Nephron progenitor cell (in vitro differentiated cells): Measurements from ENCODE around the gene HMCN1.

ENCODE experiments used
- DNase-seq: peaks from one replicate; pipeline ENCODE4 v3.0.0; 2021
- H3K27ac Mint-ChIP-seq: 2 replicates; pipeline ENCODE4 v1.8.0; 2021; ENCODE audit warnings: mild to moderate bottlenecking, moderate library complexity, mixed read lengths
- H3K27me3 Mint-ChIP-seq: 2 replicates; pipeline ENCODE4 v1.8.0; 2021; ENCODE audit warnings: mild to moderate bottlenecking, low read depth, mixed read lengths; ENCODE audit not compliant: poor library complexity
- H3K36me3 Mint-ChIP-seq: 2 replicates; pipeline ENCODE4 v1.8.0; 2021; ENCODE audit warnings: low read depth, mixed read lengths
- H3K4me1 Mint-ChIP-seq: 2 replicates; pipeline ENCODE4 v1.8.0; 2021; ENCODE audit warnings: mixed read lengths
- H3K4me3 Mint-ChIP-seq: 2 replicates; pipeline ENCODE4 v1.8.0; 2021; ENCODE audit warnings: mild to moderate bottlenecking, moderate library complexity, mixed read lengths
- H3K9me3 Mint-ChIP-seq: 2 replicates; pipeline ENCODE4 v1.8.0; 2021; ENCODE audit warnings: mild to moderate bottlenecking, moderate library complexity, mixed read lengths
- CTCF ChIP-seq: fragments of 200-600 bp; sonication (generic); IDR thresholded peaks from 2 replicates; pipeline ENCODE4 v1.5.0; 2021; ENCODE audit warnings: antibody characterized with exemption

Gene HMCN1

GRCh38 chr1:185732951-185733350, 1.2 kb upstream of the HMCN1 start:
- Mint-ChIP-seq H3K27me3 (peaks cover 4% of the 10 kb centered on the region), H3K27ac (peak overlapping the region; percentile 98), H3K36me3 (peaks cover 29% of the 10 kb centered on the region), H3K4me3 (peak overlapping the region; percentile 94), H3K9me3 (peaks cover 32% of the 10 kb centered on the region), H3K4me1 (peaks cover 49% of the 10 kb centered on the region)
- no peak for TF ChIP-seq CTCF
- peak; percentile 35 for DNase-seq

- Mint-ChIP-seq H3K27me3 (no peaks in the 10 kb centered on the region), H3K4me1 (peaks cover 49% of the 10 kb centered on the region), H3K4me3 (peak overlapping the region; percentile 94), H3K9me3 (peaks cover 40% of the 10 kb centered on the region), H3K36me3 (peaks cover 45% of the 10 kb centered on the region), H3K27ac (peak overlapping the region; percentile 98)
- no peak for DNase-seq
- no peak for TF ChIP-seq CTCF
Observed at GRCh38 chr1:185734929-185735700, 924 bp downstream of the HMCN1 start.

DNA sequence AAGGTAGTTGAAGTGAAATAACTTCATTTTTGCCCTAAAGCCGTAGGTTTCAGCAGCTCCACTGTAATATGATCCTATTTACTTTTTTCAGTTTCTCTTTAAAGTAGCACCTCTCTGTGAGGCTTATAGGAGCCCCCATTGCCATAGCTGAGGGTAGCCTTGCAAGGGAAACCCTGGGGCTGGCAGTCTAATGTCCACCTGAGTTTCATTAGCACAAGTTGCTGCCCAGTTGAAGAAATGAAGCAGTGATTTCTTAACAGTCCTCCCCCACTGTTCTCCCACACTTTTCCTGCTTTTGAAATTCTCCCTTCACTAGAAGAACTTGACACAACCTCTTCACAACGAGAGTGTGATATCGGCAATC, 1.5 kb downstream of the HMCN1 start:
- DNase-seq, result peak; percentile 4
- H3K27ac Mint-ChIP-seq, result peak overlapping the region; percentile 98
- H3K4me1 Mint-ChIP-seq, result peaks cover 49% of the 10 kb centered on the region
- peaks cover 38% of the 10 kb centered on the region for H3K9me3 Mint-ChIP-seq
- TF ChIP-seq CTCF, result no peak
- no peaks in the 10 kb centered on the region for H3K27me3 Mint-ChIP-seq
- H3K36me3 Mint-ChIP-seq, result peaks cover 43% of the 10 kb centered on the region
- H3K4me3 Mint-ChIP-seq, result peak overlapping the region; percentile 94

DNA sequence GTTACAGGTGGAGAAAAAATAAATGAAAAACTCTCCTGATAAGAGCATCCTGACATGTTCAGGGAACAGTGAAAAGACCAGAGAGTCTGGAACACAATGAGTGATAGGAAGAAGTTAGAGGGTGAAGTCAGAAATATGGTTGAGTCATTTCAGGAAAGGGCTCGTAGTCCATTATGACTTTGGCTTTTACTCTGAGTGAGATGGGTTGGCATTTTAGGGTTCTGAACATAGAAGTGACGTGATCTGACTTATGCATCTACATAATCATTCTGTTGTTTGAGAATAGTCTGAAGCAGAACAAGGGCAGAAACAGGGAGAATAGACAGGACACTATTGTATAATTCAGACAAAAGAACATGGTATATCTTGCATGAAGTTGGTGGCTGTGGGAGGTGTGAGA, 5.8 kb downstream of the HMCN1 start:
- DNase-seq, result no peak
- Mint-ChIP-seq H3K4me3 (no peak overlapping the region), H3K27ac (no peak overlapping the region), H3K36me3 (peaks cover 58% of the 10 kb centered on the region), H3K4me1 (peaks cover 25% of the 10 kb centered on the region), H3K27me3 (no peaks in the 10 kb centered on the region), H3K9me3 (peaks cover 30% of the 10 kb centered on the region)
- TF ChIP-seq CTCF, result no peak

- TF ChIP-seq CTCF, result no peak
- H3K27me3 Mint-ChIP-seq, result no peaks in the 10 kb centered on the region
- H3K9me3 Mint-ChIP-seq, result peaks cover 33% of the 10 kb centered on the region
- DNase-seq, result no peak
- peaks cover 14% of the 10 kb centered on the region for H3K4me1 Mint-ChIP-seq
- no peak overlapping the region for H3K27ac Mint-ChIP-seq
- H3K36me3 Mint-ChIP-seq, result peaks cover 69% of the 10 kb centered on the region
- H3K4me3 Mint-ChIP-seq, result no peak overlapping the region
Observed at GRCh38 chr1:185741551-185741950, 7.4 kb downstream of the HMCN1 start.

GRCh38 chr1:185742403-185742802, 8.2 kb downstream of the HMCN1 start:
- peaks cover 6% of the 10 kb centered on the region for H3K4me1 Mint-ChIP-seq
- H3K36me3 Mint-ChIP-seq, result peaks cover 69% of the 10 kb centered on the region
- H3K27me3 Mint-ChIP-seq, result no peaks in the 10 kb centered on the region
- no peak for DNase-seq
- peaks cover 33% of the 10 kb centered on the region for H3K9me3 Mint-ChIP-seq
- no peak overlapping the region for H3K27ac Mint-ChIP-seq
- no peak overlapping the region for H3K4me3 Mint-ChIP-seq
- no peak for TF ChIP-seq CTCF
